Natural killer cell treated with Interleukin-12 subunit alpha and Interleukin-12 subunit beta and Interleukin-15 and Interleukin-18, amount 100 ng/mL, for 72 hours (primary cell): Measurements from ENCODE around the gene SH3RF2. TPM values are rescaled to one million over a fixed set of nuclear protein-coding genes. Genes with fewer than 3 reads are reported as not detected.
A peak's percentile ranks its signal among the peaks of the same experiment; 100 is the strongest.

Source experiments
- ATAC-seq, 2 donors: fragments of 150-1000 bp; cut with Tn5 transposase in 1 of 2; sonication (Bioruptor Pico), chemical (Tn5 transposase) in 1 of 2; 2 replicates each; pipeline ENCODE4 v1.10.0; 2021
- DNase-seq: peaks from one replicate; pipeline ENCODE4 v3.0.0; 2022; ENCODE audit warnings: low spot score
- H3K27ac Mint-ChIP-seq, 2 donors: 1 replicate in 1 of 2; 2 replicates in 1 of 2; pipeline ENCODE4 v1.8.0; 2022; ENCODE audit warnings: mixed read lengths in 2 of 2, mild to moderate bottlenecking in 1 of 2, moderate library complexity in 1 of 2
- H3K27me3 Mint-ChIP-seq, 2 donors: 1 replicate in 1 of 2; 2 replicates in 1 of 2; pipeline ENCODE4 v1.8.0; 2022; ENCODE audit warnings: mixed read lengths in 2 of 2
- H3K36me3 Mint-ChIP-seq: one replicate; pipeline ENCODE4 v1.8.0; 2022; ENCODE audit warnings: mixed read lengths
- H3K4me1 Mint-ChIP-seq, 2 donors: 1 replicate in 1 of 2; 2 replicates in 1 of 2; pipeline ENCODE4 v1.8.0; 2022; ENCODE audit warnings: low read depth in 2 of 2, mixed read lengths in 2 of 2, mild to moderate bottlenecking in 1 of 2
- H3K4me3 Mint-ChIP-seq: one replicate; pipeline ENCODE4 v1.8.0; 2022; ENCODE audit warnings: mixed read lengths
- H3K9me3 Mint-ChIP-seq: 2 replicates; pipeline ENCODE4 v1.8.0; 2022; ENCODE audit warnings: mixed read lengths
- total RNA-seq, 2 donors: library from RNA; stranded (reverse); gene quantifications; one replicate each; pipeline ENCODE4 v1.2.3, GENCODE V29; 2022

Gene SH3RF2
- total RNA-seq, 2 donors from 2014 or later = 0.07 to 0.50 TPM

GRCh38 chr5:145934276-145934675 lies 2.1 kb upstream of the SH3RF2 start:
- ATAC-seq (no peak), DNase-seq (no peak)
- Mint-ChIP-seq H3K27me3 (peaks cover 25 to 56% of the 10 kb centered on the region in 2 donors), H3K4me1 (peaks cover 6 to 15% of the 10 kb centered on the region in 2 donors), H3K27ac (no peak overlapping the region), H3K9me3 (no peaks in the 10 kb centered on the region), H3K4me3 (no peak overlapping the region), H3K36me3 (no peaks in the 10 kb centered on the region)

GRCh38 chr5:145937432-145938250 lies 1.3 kb downstream of the SH3RF2 start:
- no peaks in the 10 kb centered on the region for H3K9me3 Mint-ChIP-seq
- H3K36me3 Mint-ChIP-seq = no peaks in the 10 kb centered on the region
- H3K4me3 Mint-ChIP-seq = peak overlapping the region; percentile 70
- H3K27ac Mint-ChIP-seq = no peak overlapping the region
- ATAC-seq (peak in 1 of 2 donors; percentile 66), DNase-seq (no peak)
- peaks cover 36 to 79% of the 10 kb centered on the region in 2 donors for H3K27me3 Mint-ChIP-seq
- H3K4me1 Mint-ChIP-seq = peaks cover 6 to 29% of the 10 kb centered on the region in 2 donors

- H3K4me3 Mint-ChIP-seq = no peak overlapping the region
- H3K9me3 Mint-ChIP-seq = no peaks in the 10 kb centered on the region
- DNase-seq (no peak), ATAC-seq (no peak)
- no peaks in the 10 kb centered on the region for H3K36me3 Mint-ChIP-seq
- peaks cover 36 to 79% of the 10 kb centered on the region in 2 donors for H3K27me3 Mint-ChIP-seq
- H3K4me1 Mint-ChIP-seq = peaks cover 6 to 35% of the 10 kb centered on the region in 2 donors
- H3K27ac Mint-ChIP-seq = no peak overlapping the region
Measured at GRCh38 chr5:145938776-145939539, 2.6 kb downstream of the SH3RF2 start.

GRCh38 chr5:145939540-145940065 lies 3.2 kb downstream of the SH3RF2 start:
- H3K9me3 Mint-ChIP-seq = no peaks in the 10 kb centered on the region
- H3K27me3 Mint-ChIP-seq = peaks cover 37 to 79% of the 10 kb centered on the region in 2 donors
- DNase-seq (no peak), ATAC-seq (no peak)
- no peaks in the 10 kb centered on the region for H3K36me3 Mint-ChIP-seq
- peaks cover 6 to 37% of the 10 kb centered on the region in 2 donors for H3K4me1 Mint-ChIP-seq
- no peak overlapping the region for H3K27ac Mint-ChIP-seq
- no peak overlapping the region for H3K4me3 Mint-ChIP-seq

- Mint-ChIP-seq H3K36me3 (no peaks in the 10 kb centered on the region), H3K27me3 (peaks cover 41 to 74% of the 10 kb centered on the region in 2 donors), H3K9me3 (no peaks in the 10 kb centered on the region), H3K4me3 (peak overlapping the region; percentile 52), H3K4me1 (peaks cover 13 to 48% of the 10 kb centered on the region in 2 donors), H3K27ac (peak overlapping the region in 1 of 2 donors; percentile 57)
- DNase-seq = no peak
- ATAC-seq = no peak
Measured at GRCh38 chr5:145941096-145941447, 4.7 kb downstream of the SH3RF2 start.

GRCh38 chr5:145941448-145942130 lies 5.2 kb downstream of the SH3RF2 start:
- Mint-ChIP-seq H3K27me3 (peaks cover 38 to 69% of the 10 kb centered on the region in 2 donors), H3K9me3 (no peaks in the 10 kb centered on the region), H3K4me1 (peaks cover 15 to 48% of the 10 kb centered on the region in 2 donors), H3K27ac (peak overlapping the region in 1 of 2 donors; percentile 57), H3K36me3 (no peaks in the 10 kb centered on the region), H3K4me3 (peak overlapping the region; percentile 52)
- DNase-seq = no peak
- peak; percentile 73 to 82 for ATAC-seq

- no peaks in the 10 kb centered on the region for H3K9me3 Mint-ChIP-seq
- H3K27me3 Mint-ChIP-seq = peaks cover 33 to 63% of the 10 kb centered on the region in 2 donors
- peaks cover 14 to 48% of the 10 kb centered on the region in 2 donors for H3K4me1 Mint-ChIP-seq
- no peaks in the 10 kb centered on the region for H3K36me3 Mint-ChIP-seq
- DNase-seq = no peak
- no peak for ATAC-seq
- peak overlapping the region; percentile 52 for H3K4me3 Mint-ChIP-seq
- no peak overlapping the region for H3K27ac Mint-ChIP-seq
Measured at GRCh38 chr5:145942201-145942600, 5.8 kb downstream of the SH3RF2 start.

- Mint-ChIP-seq H3K27me3 (peaks cover 32 to 61% of the 10 kb centered on the region in 2 donors), H3K36me3 (no peaks in the 10 kb centered on the region), H3K9me3 (no peaks in the 10 kb centered on the region), H3K4me3 (no peak overlapping the region), H3K27ac (no peak overlapping the region), H3K4me1 (peaks cover 15 to 50% of the 10 kb centered on the region in 2 donors)
- ATAC-seq (no peak), DNase-seq (no peak)
Measured at GRCh38 chr5:145942749-145943148, 6.4 kb downstream of the SH3RF2 start.

GRCh38 chr5:145943674-145944121 lies 7.3 kb downstream of the SH3RF2 start:
- no peak overlapping the region for H3K27ac Mint-ChIP-seq
- DNase-seq (no peak), ATAC-seq (no peak)
- no peaks in the 10 kb centered on the region for H3K36me3 Mint-ChIP-seq
- H3K4me3 Mint-ChIP-seq = no peak overlapping the region
- peaks cover 15 to 50% of the 10 kb centered on the region in 2 donors for H3K4me1 Mint-ChIP-seq
- H3K27me3 Mint-ChIP-seq = peaks cover 32 to 56% of the 10 kb centered on the region in 2 donors
- H3K9me3 Mint-ChIP-seq = no peaks in the 10 kb centered on the region

- Mint-ChIP-seq H3K4me3 (no peak overlapping the region), H3K4me1 (peaks cover 15 to 50% of the 10 kb centered on the region in 2 donors), H3K9me3 (no peaks in the 10 kb centered on the region), H3K27me3 (peaks cover 36 to 55% of the 10 kb centered on the region in 2 donors), H3K27ac (no peak overlapping the region), H3K36me3 (no peaks in the 10 kb centered on the region)
- no peak for ATAC-seq
- DNase-seq = no peak
Measured at GRCh38 chr5:145944328-145944727, 8.0 kb downstream of the SH3RF2 start.

GRCh38 chr5:145945620-145946111 lies 9.3 kb downstream of the SH3RF2 start:
- Mint-ChIP-seq H3K36me3 (no peaks in the 10 kb centered on the region), H3K27me3 (peaks cover 31 to 51% of the 10 kb centered on the region in 2 donors), H3K4me3 (peak overlapping the region; percentile 59), H3K27ac (peak overlapping the region; percentile 59 to 74), H3K4me1 (peaks cover 15 to 50% of the 10 kb centered on the region in 2 donors), H3K9me3 (no peaks in the 10 kb centered on the region)
- DNase-seq (no peak), ATAC-seq (no peak)

- peak overlapping the region; percentile 59 to 74 for H3K27ac Mint-ChIP-seq
- H3K9me3 Mint-ChIP-seq = no peaks in the 10 kb centered on the region
Measured at GRCh38 chr5:145946112-145946861, 9.9 kb downstream of the SH3RF2 start.

More at GRCh38 chr5:145946112-145946861, 9.9 kb downstream of the SH3RF2 start:
- Mint-ChIP-seq H3K36me3 (no peaks in the 10 kb centered on the region), H3K4me3 (peak overlapping the region; percentile 59), H3K4me1 (peaks cover 15 to 46% of the 10 kb centered on the region in 2 donors), H3K27me3 (peaks cover 31 to 46% of the 10 kb centered on the region in 2 donors)
- ATAC-seq = peak; percentile 83 to 93
- no peak for DNase-seq
